Natural killer cell treated with Interleukin-12 subunit alpha and Interleukin-12 subunit beta and Interleukin-15 and Interleukin-18, amount 100 ng/mL, for 72 hours (primary cell): Measurements from ENCODE around the gene PHLDB1. TPM values are rescaled to one million over a fixed set of nuclear protein-coding genes. Genes with fewer than 3 reads are reported as not detected.
"Not testable (repeated sequence)": the region's sequence is repeated elsewhere in the genome, so short reads cannot be mapped to it uniquely, and the experiment has no call there.

Experiments used
- ATAC-seq, 2 donors: fragments of 150-1000 bp; cut with Tn5 transposase in 1 of 2; sonication (Bioruptor Pico), chemical (Tn5 transposase) in 1 of 2; 2 replicates each; pipeline ENCODE4 v1.10.0; 2021
- DNase-seq: peaks from one replicate; pipeline ENCODE4 v3.0.0; 2022; ENCODE audit warnings: low spot score
- H3K27ac Mint-ChIP-seq, 2 donors: 1 replicate in 1 of 2; 2 replicates in 1 of 2; pipeline ENCODE4 v1.8.0; 2022; ENCODE audit warnings: mixed read lengths in 2 of 2, mild to moderate bottlenecking in 1 of 2, moderate library complexity in 1 of 2
- H3K27me3 Mint-ChIP-seq, 2 donors: 1 replicate in 1 of 2; 2 replicates in 1 of 2; pipeline ENCODE4 v1.8.0; 2022; ENCODE audit warnings: mixed read lengths in 2 of 2
- H3K36me3 Mint-ChIP-seq: one replicate; pipeline ENCODE4 v1.8.0; 2022; ENCODE audit warnings: mixed read lengths
- H3K4me1 Mint-ChIP-seq, 2 donors: 1 replicate in 1 of 2; 2 replicates in 1 of 2; pipeline ENCODE4 v1.8.0; 2022; ENCODE audit warnings: low read depth in 2 of 2, mixed read lengths in 2 of 2, mild to moderate bottlenecking in 1 of 2
- H3K4me3 Mint-ChIP-seq: one replicate; pipeline ENCODE4 v1.8.0; 2022; ENCODE audit warnings: mixed read lengths
- H3K9me3 Mint-ChIP-seq: 2 replicates; pipeline ENCODE4 v1.8.0; 2022; ENCODE audit warnings: mixed read lengths
- total RNA-seq, 2 donors: library from RNA; stranded (reverse); gene quantifications; one replicate each; pipeline ENCODE4 v1.2.3, GENCODE V29; 2022

The PHLDB1 gene
- total RNA-seq, 2 donors from 2014 or later: 0.98 to 2.6 TPM

- Mint-ChIP-seq H3K27me3 (peaks cover 17 to 27% of the 10 kb centered on the region in 2 donors), H3K4me1 (no peaks in the 10 kb centered on the region), H3K36me3 (no peaks in the 10 kb centered on the region), H3K9me3 (no peaks in the 10 kb centered on the region), H3K4me3 (no peak overlapping the region), H3K27ac (no peak overlapping the region)
- DNase-seq: no peak
- ATAC-seq: no peak
Observed at GRCh38 chr11:118671254-118671653, 63.8 kb downstream of the PHLDB1 start.

- DNase-seq: no peak
- Mint-ChIP-seq H3K4me1 (no peaks in the 10 kb centered on the region), H3K9me3 (no peaks in the 10 kb centered on the region), H3K27me3 (peaks cover 17 to 27% of the 10 kb centered on the region in 2 donors), H3K27ac (no peak overlapping the region), H3K4me3 (no peak overlapping the region), H3K36me3 (no peaks in the 10 kb centered on the region)
- ATAC-seq: no peak
Observed at GRCh38 chr11:118672846-118673245, 65.4 kb downstream of the PHLDB1 start.

GRCh38 chr11:118673361-118674081, 66.1 kb downstream of the PHLDB1 start:
- ATAC-seq: no peak
- H3K4me1 Mint-ChIP-seq: no peaks in the 10 kb centered on the region

GRCh38 chr11:118674082-118674435, 66.6 kb downstream of the PHLDB1 start:
- H3K27ac Mint-ChIP-seq: no peak overlapping the region
- DNase-seq: no peak
- no peak for ATAC-seq
- no peaks in the 10 kb centered on the region for H3K9me3 Mint-ChIP-seq
- no peaks in the 10 kb centered on the region for H3K4me1 Mint-ChIP-seq
- no peaks in the 10 kb centered on the region for H3K36me3 Mint-ChIP-seq
- peaks cover 14 to 24% of the 10 kb centered on the region in 2 donors for H3K27me3 Mint-ChIP-seq
- H3K4me3 Mint-ChIP-seq: no peak overlapping the region

More at GRCh38 chr11:118673361-118674081, 66.1 kb downstream of the PHLDB1 start:
- no peak overlapping the region for H3K27ac Mint-ChIP-seq
- H3K27me3 Mint-ChIP-seq: peaks cover 17 to 27% of the 10 kb centered on the region in 2 donors
- DNase-seq: no peak
- H3K36me3 Mint-ChIP-seq: no peaks in the 10 kb centered on the region
- H3K9me3 Mint-ChIP-seq: no peaks in the 10 kb centered on the region
- no peak overlapping the region for H3K4me3 Mint-ChIP-seq

- Mint-ChIP-seq H3K36me3 (no peaks in the 10 kb centered on the region), H3K9me3 (no peaks in the 10 kb centered on the region), H3K4me3 (no peak overlapping the region), H3K4me1 (no peaks in the 10 kb centered on the region), H3K27me3 (peaks cover 0 to 4% of the 10 kb centered on the region in 2 donors), H3K27ac (no peak overlapping the region)
- no peak for DNase-seq
- ATAC-seq: no peak
Observed at GRCh38 chr11:118677977-118678376, 70.6 kb downstream of the PHLDB1 start.

GRCh38 chr11:118678908-118679307, 71.5 kb downstream of the PHLDB1 start:
- ATAC-seq, H3K36me3 Mint-ChIP-seq, H3K27ac Mint-ChIP-seq, H3K4me3 Mint-ChIP-seq, H3K9me3 Mint-ChIP-seq, H3K27me3 Mint-ChIP-seq, DNase-seq, H3K4me1 Mint-ChIP-seq: not testable (repeated sequence)

GRCh38 chr11:118679483-118679882, 72.1 kb downstream of the PHLDB1 start, which contains the start of gene TREH:
TREH (minus strand) TSS chr11:118679650; CDS start chr11:118679627, 23 bp downstream.
- Mint-ChIP-seq H3K9me3 (no peaks in the 10 kb centered on the region), H3K27ac (no peak within 1 kb of the TSS), H3K36me3 (no peaks in the 10 kb centered on the region), H3K4me1 (no peaks in the 10 kb centered on the region), H3K27me3 (peaks cover 7 to 8% of the 10 kb centered on the region in 2 donors), H3K4me3 (no peak within 1 kb of the TSS)
- ATAC-seq (peak; percentile 27 to 48), DNase-seq (no peak)

- ATAC-seq: no peak
- Mint-ChIP-seq H3K27me3 (peaks cover 15 to 22% of the 10 kb centered on the region in 2 donors), H3K9me3 (no peaks in the 10 kb centered on the region)
Observed at GRCh38 chr11:118682372-118682771, 75.0 kb downstream of the PHLDB1 start.

GRCh38 chr11:118682939-118683338, 75.5 kb downstream of the PHLDB1 start:
- H3K4me1 Mint-ChIP-seq, H3K27ac Mint-ChIP-seq, H3K4me3 Mint-ChIP-seq, DNase-seq, H3K9me3 Mint-ChIP-seq, ATAC-seq, H3K36me3 Mint-ChIP-seq: not testable (repeated sequence)
- H3K27me3 Mint-ChIP-seq: peaks cover 15 to 22% of the 10 kb centered on the region in 2 donors

More at GRCh38 chr11:118682372-118682771, 75.0 kb downstream of the PHLDB1 start:
- DNase-seq: no peak
- Mint-ChIP-seq H3K4me1 (peaks cover 0 to 2% of the 10 kb centered on the region in 2 donors), H3K27ac (no peak overlapping the region), H3K4me3 (no peak overlapping the region), H3K36me3 (no peaks in the 10 kb centered on the region)

- H3K4me1 Mint-ChIP-seq: peaks cover 0 to 10% of the 10 kb centered on the region in 2 donors
- no peaks in the 10 kb centered on the region for H3K36me3 Mint-ChIP-seq
- DNase-seq (no peak), ATAC-seq (no peak)
- H3K27ac Mint-ChIP-seq: no peak overlapping the region
- H3K27me3 Mint-ChIP-seq: peaks cover 15 to 22% of the 10 kb centered on the region in 2 donors
- H3K9me3 Mint-ChIP-seq: no peaks in the 10 kb centered on the region
- no peak overlapping the region for H3K4me3 Mint-ChIP-seq
Observed at GRCh38 chr11:118684187-118684586, 76.8 kb downstream of the PHLDB1 start.

- H3K27me3 Mint-ChIP-seq: peaks cover 15 to 21% of the 10 kb centered on the region in 2 donors
- no peak overlapping the region for H3K4me3 Mint-ChIP-seq
- no peaks in the 10 kb centered on the region for H3K9me3 Mint-ChIP-seq
- ATAC-seq (no peak), DNase-seq (no peak)
- peaks cover 19 to 31% of the 10 kb centered on the region in 2 donors for H3K4me1 Mint-ChIP-seq
- H3K27ac Mint-ChIP-seq: no peak overlapping the region
- no peaks in the 10 kb centered on the region for H3K36me3 Mint-ChIP-seq
Observed at GRCh38 chr11:118687906-118688305, 80.5 kb downstream of the PHLDB1 start.

- not testable (repeated sequence) for H3K4me3 Mint-ChIP-seq, H3K27ac Mint-ChIP-seq, H3K9me3 Mint-ChIP-seq, H3K36me3 Mint-ChIP-seq, ATAC-seq, DNase-seq
- Mint-ChIP-seq H3K4me1 (peaks cover 23 to 35% of the 10 kb centered on the region in 2 donors), H3K27me3 (peaks cover 15 to 20% of the 10 kb centered on the region in 2 donors)
Observed at GRCh38 chr11:118688339-118688738, 80.9 kb downstream of the PHLDB1 start.

- Mint-ChIP-seq H3K4me3 (no peak overlapping the region), H3K4me1 (peaks cover 30 to 40% of the 10 kb centered on the region in 2 donors), H3K27me3 (peaks cover 10 to 18% of the 10 kb centered on the region in 2 donors), H3K27ac (no peak overlapping the region), H3K36me3 (no peaks in the 10 kb centered on the region), H3K9me3 (no peaks in the 10 kb centered on the region)
- no peak for DNase-seq
- no peak for ATAC-seq
Observed at GRCh38 chr11:118688851-118689502, 81.6 kb downstream of the PHLDB1 start.

GRCh38 chr11:118689503-118689851, 82.1 kb downstream of the PHLDB1 start:
- Mint-ChIP-seq H3K4me3 (peak overlapping the region; percentile 75), H3K27ac (no peak overlapping the region), H3K27me3 (peaks cover 8 to 18% of the 10 kb centered on the region in 2 donors), H3K36me3 (no peaks in the 10 kb centered on the region), H3K9me3 (no peaks in the 10 kb centered on the region), H3K4me1 (peaks cover 30 to 41% of the 10 kb centered on the region in 2 donors)
- ATAC-seq (peak in 1 of 2 donors; percentile 2), DNase-seq (no peak)
